ENCODE results near the gene MCUB.
A peak's percentile ranks its signal among the peaks of the same experiment; 100 is the strongest.
"Not testable (repeated sequence)": the region's sequence is repeated elsewhere in the genome, so short reads cannot be mapped to it uniquely, and the experiment has no call there.

The MCUB gene

DNA sequence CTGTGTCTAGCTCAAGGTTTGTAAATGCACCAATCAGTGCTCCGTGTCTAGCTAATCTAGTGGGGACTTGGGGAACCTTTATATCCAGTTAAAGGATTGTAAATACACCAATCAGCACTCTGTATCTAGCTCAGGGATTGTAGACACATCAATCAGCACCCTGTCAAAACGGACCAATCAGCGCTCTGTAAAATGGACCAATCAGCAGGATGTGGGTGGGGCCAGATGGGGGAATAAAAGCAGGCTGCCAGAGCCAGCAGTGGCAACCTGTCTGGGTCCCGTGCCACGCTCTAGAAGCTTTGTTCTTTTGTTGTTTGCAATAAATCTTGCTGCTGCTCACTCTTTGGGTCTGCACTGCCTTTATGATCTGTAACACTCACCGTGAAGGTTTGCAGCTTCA is 2.0 kb upstream of the MCUB start:
- POLR2A ChIA-PET; DNase-seq (ENCODE audit: extremely low spot score): not testable (repeated sequence)
- CTCF ChIA-PET, result interaction anchor here (0.6 kb wide), 1 partner anchor 994 kb away, joined by 3 read pairs; no protein-coding TSS in a partner anchor
- TF ChIP-seq, protein P1, sequence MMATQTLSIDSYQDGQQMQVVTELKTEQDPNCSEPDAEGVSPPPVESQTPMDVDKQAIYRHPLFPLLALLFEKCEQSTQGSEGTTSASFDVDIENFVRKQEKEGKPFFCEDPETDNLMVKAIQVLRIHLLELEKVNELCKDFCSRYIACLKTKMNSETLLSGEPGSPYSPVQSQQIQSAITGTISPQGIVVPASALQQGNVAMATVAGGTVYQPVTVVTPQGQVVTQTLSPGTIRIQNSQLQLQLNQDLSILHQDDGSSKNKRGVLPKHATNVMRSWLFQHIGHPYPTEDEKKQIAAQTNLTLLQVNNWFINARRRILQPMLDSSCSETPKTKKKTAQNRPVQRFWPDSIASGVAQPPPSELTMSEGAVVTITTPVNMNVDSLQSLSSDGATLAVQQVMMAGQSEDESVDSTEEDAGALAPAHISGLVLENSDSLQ (IDR thresholded peaks at IDR 0.05), result peak; percentile 83

DNA sequence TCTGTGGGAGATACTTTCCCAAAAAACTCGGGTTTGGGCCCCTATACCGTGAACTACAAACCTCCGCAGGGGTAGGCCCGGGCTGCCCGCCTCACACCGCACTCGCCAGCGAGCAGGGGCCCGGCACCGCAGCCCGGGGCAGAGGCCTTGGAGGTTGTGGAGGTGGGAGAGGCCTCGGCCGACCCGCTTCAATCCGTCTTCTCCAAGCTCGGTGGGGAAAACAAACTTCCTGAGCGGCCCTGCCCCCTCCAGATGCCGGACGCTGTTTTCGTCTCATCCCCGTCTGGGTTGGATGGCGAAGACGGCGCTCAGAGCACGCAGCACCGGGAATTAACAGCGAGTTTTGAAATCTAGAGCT is 442 bp upstream of the MCUB start:
- CTCF ChIA-PET, result interaction anchor here (0.9 kb wide), 1 partner anchor 127 kb away, joined by 3 read pairs; no protein-coding TSS in a partner anchor
- POLR2A ChIA-PET, result interaction anchor here (0.7 to 1.6 kb wide), 6 partner anchors 12 to 256 kb away, joined by 3 to 4 read pairs (median 3); partner anchors contain the start of gene GAR1
- DNase-seq (ENCODE audit: extremely low spot score), result peak; percentile 33
- TF ChIP-seq ARNT (IDR thresholded peaks at IDR 0.05), result no peak
- TF ChIP-seq L3MBTL2 (conservative IDR thresholded peaks at IDR 0.05), result peak; percentile 74

DNA sequence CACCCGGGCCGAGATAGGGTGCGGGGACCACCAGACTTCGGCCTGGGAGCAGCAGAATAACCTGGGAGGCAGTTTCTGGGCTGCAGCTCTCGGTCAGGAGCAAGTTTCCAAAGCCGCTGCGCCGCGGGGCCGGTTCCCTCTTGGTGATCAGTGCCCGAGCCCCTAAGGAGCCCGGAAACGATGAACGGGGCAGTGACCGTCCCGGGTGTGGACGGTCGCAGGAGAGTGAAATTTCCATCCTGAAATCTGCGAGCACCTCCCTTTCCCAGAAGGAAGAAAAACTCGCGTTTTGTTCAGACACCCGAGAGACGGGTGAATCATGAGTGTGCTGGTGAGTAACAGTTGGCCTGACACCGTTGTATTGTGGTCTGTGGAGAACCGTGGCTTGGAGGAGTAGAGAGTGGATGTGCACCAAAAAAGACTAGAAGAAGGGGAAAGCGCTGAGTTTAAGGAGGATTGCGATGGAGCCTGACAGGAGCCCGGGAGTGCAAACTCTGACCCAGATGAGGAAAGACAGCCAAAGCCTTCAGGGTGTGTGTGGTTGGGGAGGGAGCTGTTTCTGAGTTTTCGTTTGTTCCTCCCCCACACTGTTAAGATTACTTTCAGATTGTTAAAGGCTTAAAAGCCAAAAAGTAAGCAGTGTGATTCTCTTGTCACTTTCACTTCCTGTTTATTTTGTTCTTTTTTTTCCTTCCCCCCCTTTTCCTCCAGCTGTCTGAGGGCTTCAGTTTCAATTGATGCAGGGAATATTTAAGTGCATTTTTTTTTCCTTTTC is 828 bp downstream of the MCUB start:
- CTCF ChIA-PET, result interaction anchor here (0.6 to 0.7 kb wide), 2 partner anchors 13 to 543 kb away, joined by 3 read pairs; no protein-coding TSS in a partner anchor
- POLR2A ChIA-PET, result interaction anchor here (1.1 to 1.6 kb wide), 5 partner anchors 13 to 254 kb away, joined by 3 to 4 read pairs (median 3); no protein-coding TSS in a partner anchor
- peak; percentile 29 for DNase-seq (ENCODE audit: extremely low spot score)
- peak; percentile 32; the same call in 1 of the 2 replicates for TF ChIP-seq ZNF384 (IDR thresholded peaks at IDR 0.05)
- TF ChIP-seq ELF4 (IDR thresholded peaks at IDR 0.05), result no peak
- TF ChIP-seq ARNT (IDR thresholded peaks at IDR 0.05), result no peak
- no peak for TF ChIP-seq CTBP1 (IDR thresholded peaks at IDR 0.05; ENCODE audit: borderline replicate concordance)
- TF ChIP-seq SUZ12 (IDR thresholded peaks at IDR 0.05), result no peak

DNA sequence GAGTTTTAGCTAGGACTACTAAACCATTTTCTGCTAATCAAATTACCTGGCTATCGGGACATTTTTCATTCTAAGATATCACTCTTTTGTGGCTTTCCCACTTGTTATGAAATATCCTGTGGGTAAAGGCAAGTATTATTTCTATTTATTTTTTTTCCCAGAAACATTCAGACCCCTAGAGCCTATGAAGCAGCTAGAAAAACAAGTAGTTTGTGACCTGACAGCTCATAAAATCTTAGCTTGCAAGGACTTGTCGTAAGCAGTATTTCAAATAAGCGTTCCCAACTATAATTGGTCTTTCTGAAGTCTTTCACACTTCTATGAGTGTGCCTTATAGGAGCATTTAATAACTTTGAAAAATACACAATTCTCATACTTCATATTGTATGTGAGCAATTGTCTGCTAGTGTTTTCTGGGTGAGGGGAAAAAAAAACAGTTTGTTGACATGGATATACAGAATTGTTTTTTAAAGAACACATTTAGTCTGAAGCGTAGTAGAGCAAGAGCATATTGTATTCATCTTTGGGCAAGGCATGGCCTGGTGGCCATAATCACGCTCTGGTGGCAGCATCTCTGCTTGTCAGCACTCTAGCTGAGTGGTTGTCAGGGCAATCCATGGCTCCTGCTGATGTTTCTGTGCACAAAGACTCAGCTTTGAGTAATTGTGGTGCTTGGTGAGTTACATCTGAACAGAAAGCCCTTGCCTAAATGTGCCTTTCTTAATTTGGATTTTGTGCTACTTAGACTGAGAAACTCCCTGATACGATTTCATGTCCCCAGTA is 2.6 kb downstream of the MCUB start:
- DNase-seq (ENCODE audit: extremely low spot score), result no peak
- CTCF ChIA-PET, result interaction anchor here (0.6 to 1.2 kb wide), 4 partner anchors 13 to 600 kb away, joined by 3 to 7 read pairs (median 3); no protein-coding TSS in a partner anchor
- TF ChIP-seq ELF4 (IDR thresholded peaks at IDR 0.05) (no peak), L3MBTL2 (conservative IDR thresholded peaks at IDR 0.05) (no peak)
- TF ChIP-seq, protein P1 (IDR thresholded peaks at IDR 0.05), result peak; percentile 52
- POLR2A ChIA-PET, result interaction anchor here (0.6 kb wide), 1 partner anchor 922 kb away, joined by 3 read pairs; no protein-coding TSS in a partner anchor

DNA sequence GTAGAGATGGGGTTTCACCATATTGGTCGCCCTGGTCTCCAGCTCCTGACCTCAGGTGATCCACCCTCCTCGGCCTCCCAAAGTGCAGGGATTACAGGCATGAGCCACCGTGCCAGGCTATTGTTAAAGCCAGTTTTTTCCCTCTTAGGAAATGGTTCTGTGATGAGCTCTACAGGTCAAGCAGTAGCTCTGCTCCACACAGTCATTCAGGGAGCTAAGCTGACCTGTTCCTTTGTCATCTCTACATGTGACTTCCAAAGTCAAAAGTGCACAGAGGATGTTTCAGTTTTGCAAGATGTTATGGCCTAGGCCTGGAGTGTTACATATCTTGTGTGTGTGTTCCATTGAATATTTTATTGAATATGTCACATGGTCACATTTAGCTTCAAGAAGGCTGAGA is 11.4 kb downstream of the MCUB start:
- CTCF ChIA-PET, result no interaction called here
- no peak for DNase-seq (ENCODE audit: extremely low spot score)
- POLR2A ChIA-PET, result interaction anchor here (0.8 kb wide), 1 partner anchor 12 kb away, joined by 3 read pairs; the partner anchor contains the start of gene MCUB
- no peak for TF ChIP-seq FOXA1 (IDR thresholded peaks at IDR 0.05)

DNA sequence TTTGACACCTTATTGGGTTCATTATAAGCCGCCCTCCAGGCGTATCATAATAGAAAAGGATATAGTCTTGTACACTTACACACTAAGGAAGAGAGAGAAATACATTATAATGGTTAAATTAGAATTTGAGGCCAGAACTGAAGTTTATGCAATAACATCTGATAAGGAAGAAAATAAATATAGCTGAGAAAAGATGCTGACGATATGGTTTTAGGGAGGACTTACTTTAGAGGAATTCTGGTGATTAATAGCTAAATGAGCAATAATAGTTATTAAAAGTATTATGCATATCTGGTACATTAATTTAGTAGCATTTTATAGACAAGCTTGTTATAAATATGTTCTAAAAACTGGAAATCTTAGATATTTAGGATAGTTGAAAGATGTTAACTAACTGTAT is 12.1 kb downstream of the MCUB start:
- DNase-seq (ENCODE audit: extremely low spot score), result no peak
- no peak for TF ChIP-seq SUZ12 (IDR thresholded peaks at IDR 0.05)
- no peak for TF ChIP-seq FOXM1 (IDR thresholded peaks at IDR 0.05; ENCODE audit: borderline replicate concordance)
- no peak for TF ChIP-seq TARDBP (IDR thresholded peaks at IDR 0.05)
- TF ChIP-seq ZNF384 (IDR thresholded peaks at IDR 0.05), result no peak
- TF ChIP-seq BHLHE40 (IDR thresholded peaks at IDR 0.05; ENCODE audit: borderline replicate concordance), result no peak
- no peak for TF ChIP-seq SP1 (IDR thresholded peaks at IDR 0.05)
- TF ChIP-seq HDGF (IDR thresholded peaks at IDR 0.05; ENCODE audit: borderline replicate concordance), result no peak
- TF ChIP-seq ARNT (IDR thresholded peaks at IDR 0.05), result no peak
- no peak for TF ChIP-seq CTBP1 (IDR thresholded peaks at IDR 0.05; ENCODE audit: borderline replicate concordance)
- TF ChIP-seq FOXA1 (IDR thresholded peaks at IDR 0.05), result no peak
- no peak for TF ChIP-seq NFRKB (IDR thresholded peaks at IDR 0.05)
- ChIA-PET CTCF (no interaction called here), POLR2A (interaction anchor here (0.8 kb wide), 1 partner anchor 12 kb away, joined by 3 read pairs; the partner anchor contains the start of gene MCUB)

DNA sequence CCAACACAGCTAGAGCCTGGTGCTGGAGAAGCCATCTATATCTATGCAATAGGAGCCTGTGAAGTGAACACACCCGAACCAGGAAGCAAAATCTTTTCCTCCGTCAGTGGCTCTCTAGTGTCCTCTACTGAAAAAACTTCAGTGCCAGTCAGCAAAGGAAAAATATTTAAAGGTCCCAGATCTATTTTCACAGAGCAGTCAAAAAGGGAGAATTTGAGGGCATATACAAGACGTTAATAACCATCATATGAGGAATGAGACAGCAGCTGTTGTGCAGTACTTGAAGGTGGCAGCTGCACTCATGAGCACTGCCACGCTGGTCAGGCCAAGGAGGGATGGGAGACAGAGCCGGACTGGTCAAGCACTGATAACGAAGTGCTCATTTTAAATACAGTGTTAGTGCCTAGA is 14.4 kb downstream of the MCUB start:
- POLR2A ChIA-PET, result interaction anchor here (0.6 kb wide), 1 partner anchor 406 kb away, joined by 3 read pairs; no protein-coding TSS in a partner anchor
- CTCF ChIA-PET, result interaction anchor here (0.7 to 1.3 kb wide), 2 partner anchors 13 to 136 kb away, joined by 3 read pairs; no protein-coding TSS in a partner anchor
- DNase-seq (ENCODE audit: extremely low spot score), result peak; percentile 18
- TF ChIP-seq CTBP1 (IDR thresholded peaks at IDR 0.05; ENCODE audit: borderline replicate concordance), result no peak
- TF ChIP-seq LEF1 (IDR thresholded peaks at IDR 0.05; ENCODE audit: borderline replicate concordance), result no peak
- no peak for TF ChIP-seq NFRKB (IDR thresholded peaks at IDR 0.05)
- no peak for TF ChIP-seq FOXK2 (IDR thresholded peaks at IDR 0.05)
- no peak for TF ChIP-seq FOXM1 (IDR thresholded peaks at IDR 0.05; ENCODE audit: borderline replicate concordance)
- no peak for TF ChIP-seq BHLHE40 (IDR thresholded peaks at IDR 0.05; ENCODE audit: borderline replicate concordance)
- TF ChIP-seq, protein P1 (IDR thresholded peaks at IDR 0.05), result no peak
